K562 (cell line): ENCODE measurements around the gene MYH11. TPM values are rescaled to one million over a fixed set of nuclear protein-coding genes. Genes with fewer than 3 reads are reported as not detected.

ENCODE experiments used
- ATAC-seq: fragments of 200-7000 bp; cut with Tn5 transposase; 3 replicates; pipeline ENCODE4 v1.9.1; 2020; ENCODE audit warnings: moderate library complexity
- BruUV-seq: library from RNA; stranded (reverse); fragments of 400-500 nt; replicated peaks from 2 replicates; lab custom pipeline; 2021; lab: Mats Ljungman, UMichigan
- CTCF ChIA-PET: fragments of 300-600 bp; formaldehyde crosslinking; extraction: SDS; loops from one replicate; lab custom pipeline; 2021; ENCODE audit warnings: low intra/inter-chr PET ratio; lab: Yijun Ruan, JAX
- POLR2A ChIA-PET: fragments of 300-600, 350-650 bp; sonication (Branson Sonifier 250); formaldehyde crosslinking; extraction: SDS; loops from one replicate; lab custom pipeline; 2021; ENCODE audit warnings: antibody characterized with exemption, inconsistent platforms; lab: Yijun Ruan, JAX
- DNase-seq, 4 experiments: peaks; one replicate each; pipeline versions ENCODE4 v3.0.0 to v3.0.0-alpha.2; 2011 to 2018; ENCODE audit warnings: low spot score in 3 of 4, mixed read lengths in 3 of 4; ENCODE audit errors: extremely low read depth in 1 of 4
- FAIRE-seq: peaks from 2 replicates; lab custom pipeline; 2011; peaks lifted over from hg19 to GRCh38; lab: Jason Lieb, UNC
- H2AFZ ChIP-seq: 2 replicates; pipeline ENCODE4 v1.6.0; 2011; ENCODE audit warnings: low read depth, low read length, control low read depth, inconsistent platforms
- H3K27ac ChIP-seq: fragments of 200-600 bp; 3 replicates; pipeline ENCODE4 v1.8.0; 2011; ENCODE audit warnings: low read depth, mild to moderate bottlenecking, control low read depth, inconsistent platforms, low read length, moderate library complexity, mixed read lengths; ENCODE audit errors: extremely low read depth
- H3K27me3 ChIP-seq, 2 experiments: fragments of 300-600 bp in 1 of 2; 2 replicates in 1 of 2; 3 replicates in 1 of 2; pipeline versions ENCODE4 v1.6.0 to v1.8.0; 2011; ENCODE audit warnings: inconsistent platforms in 2 of 2, low read length in 2 of 2, mild to moderate bottlenecking in 1 of 2, mixed read lengths in 1 of 2, moderate library complexity in 1 of 2; ENCODE audit not compliant: control insufficient read depth in 2 of 2, insufficient read depth in 2 of 2
- H3K36me3 ChIP-seq: fragments of 300-600 bp; 3 replicates; pipeline ENCODE4 v1.8.0; 2011; ENCODE audit warnings: mild to moderate bottlenecking, low read length, inconsistent platforms; ENCODE audit not compliant: control insufficient read depth, insufficient read depth
- H3K4me1 ChIP-seq, 2 experiments: fragments of 200-600 bp in 1 of 2; replicated peaks in 1 of 2; 2 replicates in 1 of 2; 3 replicates in 1 of 2; pipeline versions ENCODE4 v1.5.1 to v1.8.0; 2011; ENCODE audit warnings: inconsistent platforms in 2 of 2, low read length in 2 of 2, mild to moderate bottlenecking in 1 of 2, mixed read lengths in 1 of 2, moderate library complexity in 1 of 2; ENCODE audit not compliant: control insufficient read depth in 2 of 2, insufficient read depth in 2 of 2
- H3K4me2 ChIP-seq: 2 replicates; pipeline ENCODE4 v1.6.1; 2011; ENCODE audit warnings: low read length, control low read depth, inconsistent platforms, mixed read lengths; ENCODE audit not compliant: insufficient read depth
- H3K4me3 ChIP-seq: fragments of 200-600 bp; sonication (generic), shearing (Covaris generic); 2 replicates; pipeline ENCODE4 v1.5.1; 2016; ENCODE audit warnings: control low read depth, inconsistent platforms
- H3K79me2 ChIP-seq: fragments of 200-600 bp; 3 replicates; pipeline ENCODE4 v1.8.0; 2011; ENCODE audit warnings: low read length, inconsistent platforms; ENCODE audit not compliant: control insufficient read depth, insufficient read depth
- H3K9ac ChIP-seq, 2 experiments: 2 replicates each; pipeline versions ENCODE4 v1.6.0 to v1.6.1; 2011; ENCODE audit warnings: low read depth in 2 of 2, low read length in 2 of 2, control low read depth in 1 of 2, inconsistent platforms in 1 of 2, mild to moderate bottlenecking in 1 of 2, mixed read lengths in 1 of 2; ENCODE audit not compliant: insufficient read depth in 1 of 2
- H3K9me1 ChIP-seq: one replicate; pipeline ENCODE4 v1.6.0; 2011; ENCODE audit warnings: inconsistent platforms, mild to moderate bottlenecking, low read length, moderate library complexity; ENCODE audit not compliant: control insufficient read depth, insufficient read depth
- H3K9me3 ChIP-seq: replicated peaks from 2 replicates; pipeline ENCODE4 v1.5.1; 2011; ENCODE audit warnings: low read depth, low read length, inconsistent platforms; ENCODE audit not compliant: control insufficient read depth, insufficient read depth
- H4K20me1 ChIP-seq: replicated peaks from 2 replicates; pipeline ENCODE4 v1.6.1; 2011; ENCODE audit warnings: low read length, inconsistent platforms, mixed read lengths; ENCODE audit not compliant: control insufficient read depth, insufficient read depth
- ATF1 ChIP-seq, 2 experiments: fragments of 450-650 bp in 1 of 2; IDR thresholded peaks; 2 replicates each; pipeline ENCODE4 v1.6.1; 2016; ENCODE audit warnings: missing compliant biosample characterization in 1 of 2, missing genetic modification characterization in 1 of 2
- ATF2 ChIP-seq: sonication (generic); formaldehyde crosslinking; IDR thresholded peaks from 2 replicates; pipeline ENCODE4 v1.8.1; 2022; ENCODE audit warnings: missing genetic modification reagents
- CHD4 ChIP-seq: fragments of 200-600 bp; sonication (generic); IDR thresholded peaks from 3 replicates; pipeline ENCODE4 v1.6.1; 2012; ENCODE audit warnings: low read depth, mild to moderate bottlenecking, mixed read lengths, low read length, inconsistent platforms; ENCODE audit not compliant: insufficient read depth, insufficient replicate concordance, poor library complexity, severe bottlenecking
- DLX4 ChIP-seq: fragments of 250-450 bp; sonication (Bioruptor Pico); IDR thresholded peaks from 2 replicates; pipeline ENCODE4 v1.6.1; 2021; ENCODE audit warnings: mild to moderate bottlenecking
- FOXP1 ChIP-seq: sonication (generic); formaldehyde crosslinking; IDR thresholded peaks from 2 replicates; pipeline ENCODE4 v1.8.0; 2022; ENCODE audit warnings: mild to moderate bottlenecking, missing genetic modification reagents
- GTF2A2 ChIP-seq: IDR thresholded peaks from 2 replicates; pipeline ENCODE4 v1.6.1; 2016; ENCODE audit warnings: mild to moderate bottlenecking, missing genetic modification characterization, missing compliant biosample characterization
- ILK ChIP-seq: fragments of 450-650 bp; IDR thresholded peaks from 2 replicates; pipeline ENCODE4 v1.6.1; 2016; ENCODE audit warnings: missing genetic modification characterization, low read depth, mild to moderate bottlenecking, missing compliant biosample characterization, moderate library complexity, borderline replicate concordance
- LCOR ChIP-seq: sonication (generic); formaldehyde crosslinking; IDR thresholded peaks from 2 replicates; pipeline ENCODE4 v1.8.0; 2022; ENCODE audit warnings: mild to moderate bottlenecking, missing genetic modification reagents
- MYNN ChIP-seq, 2 experiments: sonication (generic); formaldehyde crosslinking in 1 of 2; IDR thresholded peaks; 2 replicates each; pipeline versions ENCODE4 v1.5.0 to v1.6.1; 2016 to 2020; ENCODE audit warnings: antibody characterized with exemption in 1 of 2, missing genetic modification reagents in 1 of 2
- NFATC3 ChIP-seq: fragments of 450-650 bp; IDR thresholded peaks from 2 replicates; pipeline ENCODE4 v1.6.1; 2017; ENCODE audit warnings: mild to moderate bottlenecking
- SP2 ChIP-seq: IDR thresholded peaks from 2 replicates; pipeline ENCODE4 v1.6.1; 2011; ENCODE audit warnings: mild to moderate bottlenecking, low read depth, low read length, moderate library complexity; ENCODE audit not compliant: poor library complexity, severe bottlenecking; ENCODE audit errors: extremely low read depth
- TFAM ChIP-seq: fragments of 250-450 bp; sonication (Bioruptor Pico); conservative IDR thresholded peaks from 2 replicates; pipeline ENCODE4 v1.5.0; 2021; ENCODE audit warnings: mild to moderate bottlenecking, moderate library complexity
- TOE1 ChIP-seq, 2 experiments: fragments of 450-650 bp in 1 of 2; sonication (generic) in 1 of 2; formaldehyde crosslinking in 1 of 2; IDR thresholded peaks; 2 replicates each; pipeline versions ENCODE4 v1.7.1 to v1.8.0; 2016 to 2022; ENCODE audit warnings: borderline replicate concordance in 2 of 2, mild to moderate bottlenecking in 2 of 2, antibody characterized with exemption in 1 of 2, inconsistent platforms in 1 of 2, low read depth in 1 of 2, missing genetic modification reagents in 1 of 2, moderate library complexity in 1 of 2
- WHSC1 ChIP-seq: IDR thresholded peaks from one replicate; pipeline ENCODE4 v1.6.1; 2012; ENCODE audit warnings: low read length, control low read depth, inconsistent platforms
- XRCC5 ChIP-seq: fragments of 200-400 bp; formaldehyde crosslinking; IDR thresholded peaks from 2 replicates; pipeline ENCODE4 v1.6.1; 2017; ENCODE audit warnings: low read depth, mild to moderate bottlenecking, low read length
- ZBTB5 ChIP-seq: fragments of 450-650 bp; IDR thresholded peaks from 2 replicates; pipeline ENCODE4 v1.6.1; 2017; ENCODE audit warnings: antibody characterized with exemption
- ZBTB7A ChIP-seq: IDR thresholded peaks from 2 replicates; pipeline ENCODE4 v1.6.1; 2011; ENCODE audit warnings: low read depth, mild to moderate bottlenecking, low read length, moderate library complexity, borderline replicate concordance; ENCODE audit not compliant: control insufficient read depth
- ZNF217 ChIP-seq: sonication (generic); formaldehyde crosslinking; IDR thresholded peaks from 2 replicates; pipeline ENCODE4 v1.8.0; 2022; ENCODE audit warnings: mild to moderate bottlenecking, missing genetic modification reagents
- ZNF3 ChIP-seq: fragments of 250-450 bp; sonication (Bioruptor Pico); IDR thresholded peaks from 2 replicates; pipeline ENCODE4 v1.5.0; 2021; ENCODE audit warnings: mild to moderate bottlenecking, moderate library complexity
- ZSCAN29 ChIP-seq: fragments of 450-650 bp; IDR thresholded peaks from 2 replicates; pipeline ENCODE4 v1.6.1; 2017
- WGBS: fragments of 100-300 bp; shearing (Covaris generic); methylation state at CpG from one replicate; pipeline ENCODE4 v1.1.6; 2016; ENCODE audit warnings: low coverage, mixed read lengths; ENCODE audit not compliant: insufficient coverage; ENCODE audit errors: missing lambda C conversion rate; 5-methylcytosine and 5-hydroxymethylcytosine counted together
- in situ Hi-C: fragments of 300-500 bp; cut with MboI; formaldehyde crosslinking; loops from 4 replicates; pipeline ENCODE4 v1.15.0; 2018; ENCODE audit warnings: inconsistent platforms, mixed read lengths
- intact Hi-C: fragments of 100-400 bp; cut with micrococcal nuclease; formaldehyde crosslinking; loops from 2 replicates; pipeline ENCODE4 v1.14.2; 2022
- polyA plus RNA-seq, 8 experiments: library from polyadenylated mRNA; depleted of rRNA in 4 of 8; stranded (reverse) in 5 of 8; unstranded in 3 of 8; fragments of >200 nt; fragmentation: Nextera tagmentation in 2 of 8; fragmentation: Illumina TruSeq in 1 of 8; extraction: Ambion mirVana in 2 of 8; extraction: Trizol in 1 of 8; gene quantifications; 2 replicates each; pipeline versions ENCODE4 v1.2.1 to v1.2.3, GENCODE V29; 2011 to 2014; ENCODE audit warnings: inconsistent platforms in 1 of 8, missing spikeins in 1 of 8
- total RNA-seq, 7 experiments: library from RNA; depleted of rRNA in 6 of 7; stranded (reverse); fragments of >200 nt in 6 of 7; fragmentation: Illumina TruSeq in 2 of 7; extraction: Trizol in 2 of 7; gene quantifications; 2 replicates each; pipeline versions ENCODE4 v1.2.1 to v1.2.3, GENCODE V29; 2011 to 2021; ENCODE audit warnings: low replicate concordance in 1 of 7

Gene MYH11
- total and polyA plus RNA-seq, 9 of the 15 experiments (the other 6 are each of a cell fraction or from before 2014, with no cell fraction given): 0.05 to 0.47 (median 0.08) TPM; not detected in 5

- intact Hi-C loops: no loop called here
- Histone ChIP-seq H4K20me1 (no peaks in the 10 kb centered on the region), H3K4me3 (no peak overlapping the region), H3K4me1 (peaks cover 0 to 5% of the 10 kb centered on the region in 2 experiments; a peak in 2 of 5 replicates), H3K27me3 (no peaks in the 10 kb centered on the region), H3K9ac (no peak overlapping the region), H2AFZ (no peak overlapping the region), H3K9me1 (no peaks in the 10 kb centered on the region), H3K4me2 (no peak overlapping the region), H3K27ac (no peak overlapping the region), H3K36me3 (peaks cover 18% of the 10 kb centered on the region; the same call in 2 of the 3 replicates)
- DNase-seq (no peak), FAIRE-seq (no peak), ATAC-seq (no peak)
- ChIA-PET CTCF (no interaction called here), POLR2A (interaction anchor here (0.8 to 1.0 kb wide), 2 partner anchors 10 to 11 kb away, joined by 3 to 4 read pairs; no protein-coding TSS in a partner anchor)
- 79% methylated on average over 7 of the region's 7 CpGs for WGBS
- BruUV-seq: no TSS peak
- in situ Hi-C loops: loop anchor here (10.0 kb wide), 1 partner anchor 284 kb away; no protein-coding TSS in a partner anchor
- TF ChIP-seq ZNF3 (CRISPR knock-in tag) (no peak), GTF2A2 (tag) (no peak), FOXP1 (CRISPR knock-in tag) (no peak), XRCC5 (no peak), ZBTB5 (no peak), LCOR (no peak), ATF2 (CRISPR knock-in tag) (no peak), MYNN (IDR thresholded peaks at IDR 0.05) (no peak), MYNN (CRISPR knock-in tag; IDR thresholded peaks at IDR 0.05) (no peak), ZNF217 (CRISPR knock-in tag) (no peak), ATF1 (CRISPR knock-in tag; IDR thresholded peaks at IDR 0.05) (no peak), ATF1 (tag; IDR thresholded peaks at IDR 0.05) (no peak), TFAM (CRISPR knock-in tag) (no peak), NFATC3 (no peak), TOE1 (IDR thresholded peaks at IDR 0.05; ENCODE audit: borderline replicate concordance) (no peak), TOE1 (CRISPR knock-in tag; IDR thresholded peaks at IDR 0.05; ENCODE audit: borderline replicate concordance, low read depth) (no peak), ZSCAN29 (no peak), WHSC1 (no peak), SP2 (no peak), CHD4 (no peak), ILK (tag) (no peak), ZBTB7A (no peak), DLX4 (CRISPR knock-in tag) (no peak)
- TF ChIP-seq, all 486 proteins: peak for 0
- H3K9me3 ChIP-seq: no peaks in the 10 kb centered on the region
- no peaks in the 10 kb centered on the region for H3K79me2 ChIP-seq
These were observed 147.8 kb downstream of the MYH11 start for GRCh38 chr16:15708997-15709396.
